ENCODE measurements around the gene JAG2.

DNA sequence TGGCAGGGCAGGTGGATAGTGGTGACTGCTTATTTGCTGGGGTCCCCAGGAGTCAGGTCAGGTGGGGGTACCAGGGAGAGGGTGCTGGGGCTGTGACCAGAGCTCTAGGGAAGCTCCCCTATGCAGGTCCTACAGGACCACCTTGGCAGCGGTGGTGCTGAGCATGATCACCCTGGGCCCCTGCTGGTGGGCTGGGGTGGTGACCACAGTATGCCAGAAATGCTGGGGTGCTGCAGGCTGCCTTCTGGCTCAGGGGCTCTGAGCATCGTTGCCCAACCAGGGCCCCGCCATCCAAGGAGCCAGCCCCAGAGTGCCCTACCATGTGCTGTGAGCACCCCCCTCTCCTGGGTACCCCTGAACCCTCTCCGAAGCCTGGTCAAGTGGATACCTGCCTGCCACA, 30.0 kb upstream of the JAG2 start:
- no peak for TF ChIP-seq TCF7L2 (IDR thresholded peaks at IDR 0.05; ENCODE audit: low read depth, low read length)
- TF ChIP-seq, protein P1, sequence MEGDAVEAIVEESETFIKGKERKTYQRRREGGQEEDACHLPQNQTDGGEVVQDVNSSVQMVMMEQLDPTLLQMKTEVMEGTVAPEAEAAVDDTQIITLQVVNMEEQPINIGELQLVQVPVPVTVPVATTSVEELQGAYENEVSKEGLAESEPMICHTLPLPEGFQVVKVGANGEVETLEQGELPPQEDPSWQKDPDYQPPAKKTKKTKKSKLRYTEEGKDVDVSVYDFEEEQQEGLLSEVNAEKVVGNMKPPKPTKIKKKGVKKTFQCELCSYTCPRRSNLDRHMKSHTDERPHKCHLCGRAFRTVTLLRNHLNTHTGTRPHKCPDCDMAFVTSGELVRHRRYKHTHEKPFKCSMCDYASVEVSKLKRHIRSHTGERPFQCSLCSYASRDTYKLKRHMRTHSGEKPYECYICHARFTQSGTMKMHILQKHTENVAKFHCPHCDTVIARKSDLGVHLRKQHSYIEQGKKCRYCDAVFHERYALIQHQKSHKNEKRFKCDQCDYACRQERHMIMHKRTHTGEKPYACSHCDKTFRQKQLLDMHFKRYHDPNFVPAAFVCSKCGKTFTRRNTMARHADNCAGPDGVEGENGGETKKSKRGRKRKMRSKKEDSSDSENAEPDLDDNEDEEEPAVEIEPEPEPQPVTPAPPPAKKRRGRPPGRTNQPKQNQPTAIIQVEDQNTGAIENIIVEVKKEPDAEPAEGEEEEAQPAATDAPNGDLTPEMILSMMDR (IDR thresholded peaks at IDR 0.05): no peak; the same call in 1 of the 2 replicates
- TF ChIP-seq, protein P2, sequence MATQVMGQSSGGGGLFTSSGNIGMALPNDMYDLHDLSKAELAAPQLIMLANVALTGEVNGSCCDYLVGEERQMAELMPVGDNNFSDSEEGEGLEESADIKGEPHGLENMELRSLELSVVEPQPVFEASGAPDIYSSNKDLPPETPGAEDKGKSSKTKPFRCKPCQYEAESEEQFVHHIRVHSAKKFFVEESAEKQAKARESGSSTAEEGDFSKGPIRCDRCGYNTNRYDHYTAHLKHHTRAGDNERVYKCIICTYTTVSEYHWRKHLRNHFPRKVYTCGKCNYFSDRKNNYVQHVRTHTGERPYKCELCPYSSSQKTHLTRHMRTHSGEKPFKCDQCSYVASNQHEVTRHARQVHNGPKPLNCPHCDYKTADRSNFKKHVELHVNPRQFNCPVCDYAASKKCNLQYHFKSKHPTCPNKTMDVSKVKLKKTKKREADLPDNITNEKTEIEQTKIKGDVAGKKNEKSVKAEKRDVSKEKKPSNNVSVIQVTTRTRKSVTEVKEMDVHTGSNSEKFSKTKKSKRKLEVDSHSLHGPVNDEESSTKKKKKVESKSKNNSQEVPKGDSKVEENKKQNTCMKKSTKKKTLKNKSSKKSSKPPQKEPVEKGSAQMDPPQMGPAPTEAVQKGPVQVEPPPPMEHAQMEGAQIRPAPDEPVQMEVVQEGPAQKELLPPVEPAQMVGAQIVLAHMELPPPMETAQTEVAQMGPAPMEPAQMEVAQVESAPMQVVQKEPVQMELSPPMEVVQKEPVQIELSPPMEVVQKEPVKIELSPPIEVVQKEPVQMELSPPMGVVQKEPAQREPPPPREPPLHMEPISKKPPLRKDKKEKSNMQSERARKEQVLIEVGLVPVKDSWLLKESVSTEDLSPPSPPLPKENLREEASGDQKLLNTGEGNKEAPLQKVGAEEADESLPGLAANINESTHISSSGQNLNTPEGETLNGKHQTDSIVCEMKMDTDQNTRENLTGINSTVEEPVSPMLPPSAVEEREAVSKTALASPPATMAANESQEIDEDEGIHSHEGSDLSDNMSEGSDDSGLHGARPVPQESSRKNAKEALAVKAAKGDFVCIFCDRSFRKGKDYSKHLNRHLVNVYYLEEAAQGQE (IDR thresholded peaks at IDR 0.05; ENCODE audit: insufficient read depth in 1 of 2, low read depth in 2 of 2, low read length in 1 of 2): no peak
- no peak for TF ChIP-seq POLR2AphosphoS5 (IDR thresholded peaks at IDR 0.05; ENCODE audit: low read depth, low read length)
- no peak for TF ChIP-seq SIN3A (IDR thresholded peaks at IDR 0.05; ENCODE audit: borderline replicate concordance, insufficient read depth, low read depth, low read length)

Measured in Panc1 (cell line).